ENCODE data around the gene ENOX2. TPM values are rescaled to one million over a fixed set of nuclear protein-coding genes. Genes with fewer than 3 reads are reported as not detected.

The ENOX2 gene
- total and polyA plus RNA-seq, 12 donors: 3.4 to 31.7 (median 18.9) TPM

GRCh38 chrX:130772105-130772775 lies 130.8 kb downstream of the ENOX2 start:
- Histone ChIP-seq H3K27ac (no peak overlapping the region), H3K9me3 (replicated peaks in 1 of 3) (no peaks in the 10 kb centered on the region), H3K4me3 (no peak overlapping the region), H3K27me3 (no peaks in the 10 kb centered on the region), H3K4me1 (replicated peaks in 1 of 2) (no peaks in the 10 kb centered on the region), H3K36me3 (replicated peaks in 1 of 2) (no peaks in the 10 kb centered on the region)
- intact Hi-C loops (cut with DNase I): no loop called here
- peak in 2 of 7 donors; percentile 16 to 51 for DNase-seq
- no peak for TF ChIP-seq CTCF (IDR thresholded peaks at IDR 0.05)
- TF ChIP-seq POLR2A (IDR thresholded peaks at IDR 0.05): no peak
- WGBS, 4 donors: 49 to 71% (median 58%) methylated on average over 4 of the region's 4 CpGs

GRCh38 chrX:130771648-130772047 lies 131.4 kb downstream of the ENOX2 start:
- 65 to 90% (median 81%) methylated on average over 1 of the region's 1 CpG for WGBS, 4 donors
- no peaks in the 10 kb centered on the region for H3K36me3 ChIP-seq (replicated peaks in 1 of 2)
- no peak for DNase-seq
- H3K27me3 ChIP-seq: no peaks in the 10 kb centered on the region
- no peaks in the 10 kb centered on the region for H3K4me1 ChIP-seq (replicated peaks in 1 of 2)
- no peak overlapping the region for H3K4me3 ChIP-seq
- no peak for TF ChIP-seq CTCF (IDR thresholded peaks at IDR 0.05)
- TF ChIP-seq POLR2A (IDR thresholded peaks at IDR 0.05): no peak
- H3K9me3 ChIP-seq (replicated peaks in 1 of 3): no peaks in the 10 kb centered on the region
- H3K27ac ChIP-seq: no peak overlapping the region
- intact Hi-C loops (cut with DNase I): no loop called here

GRCh38 chrX:130771230-130771629 lies 131.8 kb downstream of the ENOX2 start:
- TF ChIP-seq POLR2A (IDR thresholded peaks at IDR 0.05): no peak
- no peak for TF ChIP-seq CTCF (IDR thresholded peaks at IDR 0.05)
- H3K4me3 ChIP-seq: no peak overlapping the region
- intact Hi-C loops (cut with DNase I): no loop called here

GRCh38 chrX:130770615-130771014 lies 132.4 kb downstream of the ENOX2 start:
- Histone ChIP-seq H3K4me1 (replicated peaks in 1 of 2) (no peaks in the 10 kb centered on the region), H3K9me3 (replicated peaks in 1 of 3) (no peaks in the 10 kb centered on the region), H3K4me3 (no peak overlapping the region), H3K36me3 (replicated peaks in 1 of 2) (no peaks in the 10 kb centered on the region), H3K27me3 (no peaks in the 10 kb centered on the region), H3K27ac (no peak overlapping the region)
- DNase-seq: no peak
- intact Hi-C loops (cut with DNase I): no loop called here
- 35 to 58% (median 42%) methylated on average over 3 of the region's 3 CpGs for WGBS, 4 donors
- TF ChIP-seq CTCF (IDR thresholded peaks at IDR 0.05) (no peak), POLR2A (IDR thresholded peaks at IDR 0.05) (no peak)

More at GRCh38 chrX:130771230-130771629, 131.8 kb downstream of the ENOX2 start:
- no peak overlapping the region for H3K27ac ChIP-seq
- 40 to 63% (median 47%) methylated on average over 2 of the region's 2 CpGs for WGBS, 4 donors
- no peaks in the 10 kb centered on the region for H3K9me3 ChIP-seq (replicated peaks in 1 of 3)
- H3K36me3 ChIP-seq (replicated peaks in 1 of 2): no peaks in the 10 kb centered on the region
- H3K4me1 ChIP-seq (replicated peaks in 1 of 2): no peaks in the 10 kb centered on the region
- DNase-seq: peak in 2 of 7 donors; percentile 2 to 14
- no peaks in the 10 kb centered on the region for H3K27me3 ChIP-seq

All from adrenal gland (tissue), 12 donors.